A172 (cell line): ENCODE measurements around the gene SLC12A7. TPM values are rescaled to one million over a fixed set of nuclear protein-coding genes. Genes with fewer than 3 reads are reported as not detected.

Source experiments
- DNase-seq: peaks from one replicate; pipeline ENCODE4 v3.0.0-alpha.2; 2015; ENCODE audit warnings: low spot score
- total RNA-seq: library from RNA; depleted of rRNA; stranded (reverse); fragments of >200 nt; shearing (Covaris generic); gene quantifications from 2 replicates; pipeline ENCODE4 v1.2.3, GENCODE V29; 2014

The SLC12A7 gene
- total RNA-seq, 1 experiment from 2014 or later = 8.5 TPM

DNA sequence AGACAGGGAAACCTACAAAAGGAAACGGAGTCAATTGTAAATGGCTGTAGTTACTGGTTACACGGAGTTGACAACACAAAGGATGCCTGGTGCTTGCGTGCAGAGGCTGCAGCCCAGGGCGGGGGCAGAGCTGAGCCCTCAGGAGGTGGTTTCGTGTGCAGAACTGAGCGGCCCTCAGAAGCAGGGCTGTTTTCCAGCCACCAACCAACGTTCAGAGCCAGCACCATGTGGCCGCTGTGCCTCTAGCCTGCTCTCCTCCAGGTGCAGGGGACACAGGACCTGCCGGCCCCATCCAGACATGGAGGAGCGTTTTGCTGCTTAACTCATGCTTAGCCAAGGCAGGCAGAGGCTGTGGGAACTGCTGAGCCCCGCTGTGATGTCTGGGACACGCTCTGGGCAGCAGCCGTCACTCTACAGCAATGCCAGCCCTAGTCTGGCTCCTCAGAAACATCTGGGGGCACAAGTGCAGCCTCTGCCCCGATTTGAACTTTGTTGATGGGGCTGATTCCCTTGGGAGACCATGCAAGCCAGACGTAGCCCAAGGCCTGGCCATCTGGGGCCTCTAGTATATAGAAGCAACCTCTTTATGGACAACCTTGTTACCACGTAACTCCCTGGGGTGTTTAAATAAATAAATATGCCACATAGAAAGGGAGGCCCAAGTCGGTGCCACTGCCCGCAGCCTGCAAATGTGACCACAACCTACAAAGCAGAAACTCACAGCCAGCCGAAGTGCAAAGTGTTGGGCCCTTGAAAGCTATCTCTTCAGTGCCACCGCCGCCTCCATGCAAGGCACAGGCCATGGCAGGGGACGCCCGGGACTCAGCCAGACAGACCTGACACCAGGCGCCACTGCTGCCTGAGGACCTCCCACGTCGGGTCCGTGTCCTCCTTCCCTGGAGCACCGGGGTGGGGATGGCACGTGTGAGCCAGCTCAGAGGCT, 61.2 kb downstream of the SLC12A7 start:
- no peak for DNase-seq

DNA sequence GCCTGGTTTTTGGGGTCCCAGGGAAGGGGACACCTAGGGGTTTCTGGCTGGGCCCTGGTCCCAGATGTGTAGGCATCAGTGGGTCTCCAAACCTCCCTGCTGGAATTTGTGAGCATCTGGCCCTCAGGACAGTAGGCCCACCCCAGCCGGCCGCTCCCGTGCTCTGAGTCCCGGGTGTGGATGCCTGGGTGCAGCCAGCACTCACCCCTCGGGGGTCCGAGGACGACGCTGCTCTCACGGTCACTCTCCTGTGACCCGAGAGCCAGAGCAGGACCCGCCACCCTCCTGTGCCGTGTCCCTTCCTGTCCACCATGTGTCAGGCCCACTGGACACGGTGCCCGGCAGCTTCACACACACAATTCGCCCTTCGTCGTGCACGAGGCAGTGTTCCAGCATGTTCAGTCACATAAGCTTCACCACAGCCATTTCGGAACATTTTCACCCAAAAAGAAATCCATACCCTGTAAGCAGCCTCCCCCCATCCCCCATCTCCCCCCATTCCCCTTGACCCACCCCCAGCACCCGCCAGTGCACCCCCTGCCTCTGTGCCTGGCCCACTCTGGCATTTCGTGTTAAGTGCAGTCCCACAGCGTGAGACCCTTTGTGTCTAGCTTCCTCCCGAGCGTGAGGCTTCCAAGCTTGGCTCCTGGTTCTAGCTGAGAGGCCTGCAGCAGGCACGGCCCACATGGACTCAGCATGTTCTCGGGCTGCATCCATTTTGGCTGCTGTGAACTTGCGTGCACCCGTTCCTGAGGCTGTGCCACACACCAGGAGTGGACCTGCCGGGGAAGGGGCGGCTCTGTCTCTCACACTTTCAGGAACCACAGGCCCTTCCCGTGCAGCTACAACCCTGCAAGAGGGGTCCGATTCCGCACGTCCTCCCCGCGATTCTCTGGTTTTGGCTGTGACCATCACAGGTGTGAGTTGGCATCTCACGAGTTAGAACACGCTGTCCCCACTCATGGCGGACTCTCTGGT, 62.7 kb downstream of the SLC12A7 start:
- DNase-seq = no peak

DNA sequence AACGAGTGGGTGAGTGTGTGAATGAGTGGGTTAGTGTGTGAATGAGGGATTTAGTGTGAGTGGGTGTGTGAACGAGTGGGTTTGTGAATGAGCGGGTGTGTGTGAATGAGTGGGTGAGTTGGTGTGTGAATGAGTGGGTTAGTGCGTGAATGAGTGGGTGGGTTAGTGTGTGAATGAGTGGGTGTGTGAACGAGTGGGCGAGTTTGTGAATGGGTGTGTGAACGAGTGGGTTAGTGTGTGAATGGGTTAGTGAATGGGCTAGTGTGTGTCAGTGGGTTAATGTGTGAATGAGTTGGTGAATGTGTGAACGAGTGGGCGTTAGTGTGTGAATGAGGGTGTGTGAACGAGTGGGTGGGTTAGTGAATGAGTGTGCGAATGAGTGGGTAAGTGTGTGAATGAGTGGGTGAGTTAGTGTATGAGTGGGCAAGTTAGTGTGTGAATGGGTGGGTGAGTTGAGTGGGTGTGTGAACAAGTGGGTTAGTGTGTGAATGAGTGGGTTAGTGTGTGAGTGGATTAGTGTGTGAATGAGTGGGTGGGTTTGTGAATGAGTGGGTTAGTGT, 63.6 kb downstream of the SLC12A7 start:
- no peak for DNase-seq

DNA sequence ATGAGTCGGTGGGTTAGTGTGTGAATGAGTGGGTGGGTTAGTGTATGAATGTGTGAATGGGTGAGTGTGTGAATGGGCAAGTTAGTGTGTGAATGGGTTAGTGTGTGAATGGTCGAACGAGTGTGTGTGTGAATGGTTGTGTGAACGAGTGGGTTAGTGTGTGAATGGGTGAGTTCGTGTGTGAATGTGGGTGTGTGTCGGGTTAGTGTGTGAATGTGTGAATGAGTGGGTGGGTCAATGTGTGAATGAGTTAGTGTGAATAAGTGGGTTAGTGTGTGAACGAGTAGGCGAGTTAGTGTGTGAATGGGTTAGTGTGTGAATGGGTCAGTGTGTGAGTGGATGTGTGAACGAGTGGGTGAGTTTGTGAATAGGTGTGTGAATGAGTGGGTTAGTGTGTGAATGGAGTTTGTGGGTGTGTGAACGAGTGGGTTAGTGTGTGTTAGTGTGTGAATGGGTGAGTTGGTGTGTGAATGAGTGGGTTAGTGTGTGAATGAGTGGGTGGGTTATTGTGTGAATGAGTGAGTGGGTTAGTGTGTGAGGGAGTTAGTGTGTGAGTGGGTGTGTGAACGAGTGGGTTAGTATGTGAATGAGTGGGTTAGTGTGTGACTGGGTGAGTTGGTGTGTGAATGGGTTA, 64.4 kb downstream of the SLC12A7 start:
- DNase-seq = no peak

DNA sequence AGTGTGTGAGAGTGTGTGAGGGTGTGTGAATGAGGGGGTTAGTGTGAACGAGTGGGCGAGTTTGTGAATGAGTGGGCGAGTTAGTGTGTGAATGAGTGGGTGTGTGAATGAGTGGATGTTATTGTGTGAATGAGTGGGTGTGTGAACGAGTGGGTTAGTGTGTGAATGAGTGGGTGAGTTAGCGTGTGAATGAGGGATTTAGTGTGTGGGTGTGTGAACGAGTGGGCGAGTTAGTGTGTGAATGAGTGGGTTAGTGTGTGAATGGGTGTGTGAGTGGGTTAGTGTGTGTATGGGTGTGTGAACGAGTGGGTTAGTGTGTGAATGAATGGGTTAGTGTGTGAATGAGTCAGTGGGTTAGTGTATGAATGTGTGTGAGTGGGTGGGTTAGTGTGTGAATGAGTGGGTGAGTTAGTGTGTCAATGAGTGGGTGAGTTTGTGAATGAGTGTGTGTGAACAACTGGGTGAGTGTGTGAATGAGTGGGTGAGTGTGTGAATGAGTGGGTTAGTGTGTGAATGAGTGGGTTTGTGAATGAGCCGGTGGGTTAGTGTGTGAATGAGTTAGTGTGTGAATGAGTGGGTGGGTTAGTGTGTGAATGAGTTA, 65.8 kb downstream of the SLC12A7 start:
- no peak for DNase-seq

DNA sequence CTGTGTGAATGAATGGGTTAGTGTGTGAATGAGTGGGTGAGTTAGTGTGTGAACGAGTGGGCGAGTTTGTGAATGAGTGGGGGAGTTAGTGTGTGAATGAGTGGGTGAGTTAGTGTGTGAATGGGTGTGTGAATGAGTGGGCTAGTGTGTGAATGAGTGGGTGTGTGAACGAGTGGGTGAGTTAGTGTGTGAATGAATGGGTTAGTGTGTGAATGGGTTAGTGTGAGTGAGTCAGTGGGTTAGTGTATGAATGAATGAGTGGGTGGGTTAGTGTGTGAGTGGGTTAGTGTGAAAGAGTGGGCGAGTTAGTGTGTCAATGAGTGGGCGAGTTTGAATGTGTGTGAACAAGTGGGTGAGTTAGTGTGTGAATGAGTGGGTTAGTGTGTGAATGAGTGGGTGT, 67.7 kb downstream of the SLC12A7 start:
- no peak for DNase-seq

DNA sequence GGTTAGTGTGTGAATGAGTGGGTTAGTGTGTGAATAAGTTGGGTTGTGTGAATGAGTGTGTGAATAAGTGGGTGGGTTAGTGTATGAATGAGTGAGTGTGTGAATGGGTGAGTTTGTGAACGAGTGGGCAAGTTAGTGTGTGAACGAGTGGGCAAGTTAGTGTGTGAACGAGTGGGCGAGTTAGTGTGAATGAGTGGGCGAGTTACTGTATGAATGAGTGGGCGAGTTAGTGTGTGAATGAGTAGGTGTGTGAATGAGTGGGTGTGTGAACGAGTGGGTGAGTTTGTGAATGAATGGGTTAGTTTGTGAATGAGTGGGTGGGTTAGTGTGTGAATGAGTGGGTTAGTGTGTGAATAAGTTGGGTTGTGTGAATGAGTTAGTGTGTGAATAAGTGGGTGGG, 68.5 kb downstream of the SLC12A7 start:
- no peak for DNase-seq

GRCh38 chr5:1042626-1043025, 69.2 kb downstream of the SLC12A7 start:
- DNase-seq = no peak

- DNase-seq = no peak
These were observed 70.4 kb downstream of the SLC12A7 start for GRCh38 chr5:1041225-1042143.

DNA sequence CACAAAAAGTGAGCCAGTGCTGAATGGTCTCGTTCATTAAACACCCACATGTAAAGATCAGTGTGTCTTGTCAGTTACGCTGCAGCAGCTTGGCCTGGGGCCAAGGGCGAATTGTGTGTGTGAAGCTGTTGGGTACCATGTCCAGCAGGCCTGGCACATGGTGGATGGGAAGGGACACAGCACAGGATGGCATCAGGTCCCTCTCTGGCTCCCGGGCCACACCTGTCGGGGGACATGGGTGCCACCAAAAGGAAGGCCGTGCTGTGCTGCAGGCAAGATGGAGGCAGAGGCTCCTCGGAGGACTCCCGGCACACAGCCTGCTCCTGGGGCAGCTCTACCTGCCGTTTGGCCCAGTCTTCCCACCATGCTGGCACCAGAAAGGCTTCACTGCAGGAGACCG, 71.3 kb downstream of the SLC12A7 start:
- no peak for DNase-seq

GRCh38 chr5:1039706-1040260, 72.1 kb downstream of the SLC12A7 start:
- DNase-seq = no peak

- no peak for DNase-seq
These were observed 72.7 kb downstream of the SLC12A7 start for GRCh38 chr5:1039210-1039548.

- DNase-seq = no peak
These were observed 73.2 kb downstream of the SLC12A7 start for GRCh38 chr5:1038417-1039209.

DNA sequence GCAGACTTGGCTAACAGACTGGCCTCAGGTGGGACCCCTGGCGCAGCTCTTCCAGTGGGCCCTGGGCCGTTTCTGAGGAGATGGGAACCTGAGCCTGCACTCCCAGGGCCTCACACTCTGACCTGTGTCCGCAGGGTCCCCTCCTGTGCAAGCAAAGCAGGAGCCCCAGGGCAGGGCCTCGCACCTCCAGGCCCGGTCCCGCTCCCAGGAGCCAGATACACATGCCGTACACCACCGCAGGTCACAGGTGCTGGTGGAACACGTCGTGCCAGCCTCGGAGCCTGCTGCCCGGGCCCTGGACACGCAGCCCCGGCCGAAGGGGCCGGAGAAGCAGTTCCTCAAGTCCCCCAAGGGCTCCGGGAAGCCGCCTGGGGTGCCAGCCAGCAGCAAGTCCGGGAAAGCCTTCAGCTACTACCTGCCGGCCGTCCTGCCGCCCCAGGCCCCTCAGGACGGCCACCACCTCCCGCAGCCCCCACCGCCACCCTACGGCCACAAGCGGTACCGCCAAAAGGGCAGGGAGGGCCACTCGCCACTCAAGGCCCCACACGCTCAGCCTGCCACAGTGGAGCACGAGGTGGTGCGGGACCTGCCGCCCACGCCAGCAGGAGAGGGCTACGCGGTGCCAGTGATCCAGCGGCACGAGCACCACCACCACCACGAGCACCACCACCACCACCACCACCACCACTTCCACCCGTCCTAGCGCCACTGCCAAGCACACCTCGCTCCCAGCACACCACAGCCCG, 74.0 kb downstream of the SLC12A7 start:
- DNase-seq = no peak

- no peak for DNase-seq
These were observed 74.7 kb downstream of the SLC12A7 start for GRCh38 chr5:1037123-1037670.

DNA sequence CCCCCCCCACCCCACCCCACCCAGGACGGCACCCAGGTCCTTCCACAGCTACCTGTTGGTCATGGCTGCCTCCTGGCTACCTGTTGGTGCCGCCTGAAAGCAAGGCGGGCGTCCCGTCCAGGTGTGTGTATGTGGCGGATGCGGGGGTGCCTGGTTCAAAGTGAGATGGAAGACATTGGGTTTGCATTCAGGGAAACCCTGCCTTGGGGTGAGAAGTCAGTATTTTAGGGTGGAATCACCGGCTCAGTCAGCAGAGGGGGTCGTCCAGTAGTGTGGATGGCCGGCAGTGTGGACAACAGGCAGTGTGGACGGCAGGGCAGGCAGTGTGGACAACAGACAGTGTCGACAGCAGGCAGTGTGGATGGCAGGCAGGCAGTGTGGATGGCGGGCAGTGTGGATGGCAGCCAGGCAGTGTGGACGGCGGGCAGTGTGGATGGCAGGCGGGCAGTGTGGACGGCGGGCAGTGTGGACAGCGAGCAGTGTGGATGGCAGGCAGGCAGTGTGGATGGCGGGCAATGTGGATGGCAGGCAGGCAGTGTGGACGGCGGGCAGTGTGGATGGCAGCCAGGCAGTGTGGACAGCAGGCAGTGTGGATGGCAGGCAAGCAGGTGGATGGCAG, 75.2 kb downstream of the SLC12A7 start:
- no peak for DNase-seq
